Fibroblast of skin of right quadriceps (primary cell): ENCODE results near the gene NAALAD2.
"Not testable (repeated sequence)": the region's sequence is repeated elsewhere in the genome, so short reads cannot be mapped to it uniquely, and the experiment has no call there.

ENCODE experiments used
- DNase-seq: peaks from one replicate; pipeline ENCODE4 v3.0.0-alpha.2; 2013

NAALAD2 gene

GRCh38 chr11:90134478-90135003 is at the start of gene NAALAD2:
Gene NAALAD2 (plus strand): TSS chr11:90134663. CDS start chr11:90134759, 96 bp downstream.
- peak; percentile 46 for DNase-seq

- not testable (repeated sequence) for DNase-seq
Observed at GRCh38 chr11:90085650-90086049, 48.8 kb upstream of the NAALAD2 start, which contains the start of gene UBTFL1. Gene UBTFL1 (plus strand): TSS chr11:90085950. CDS start chr11:90085950, 0 bp downstream.

- DNase-seq: not testable (repeated sequence)
Observed at GRCh38 chr11:90088731-90089130, 45.7 kb upstream of the NAALAD2 start.

- not testable (repeated sequence) for DNase-seq
Observed at GRCh38 chr11:90095230-90095924, 39.1 kb upstream of the NAALAD2 start.

- DNase-seq: not testable (repeated sequence)
Observed at GRCh38 chr11:90098261-90098660, 36.2 kb upstream of the NAALAD2 start.

- no peak for DNase-seq
Observed at GRCh38 chr11:90100431-90100830, 34.0 kb upstream of the NAALAD2 start.

GRCh38 chr11:90113541-90113940 is 20.9 kb upstream of the NAALAD2 start:
- DNase-seq: no peak

GRCh38 chr11:90120191-90120590 is 14.3 kb upstream of the NAALAD2 start:
- no peak for DNase-seq

- no peak for DNase-seq
Observed at GRCh38 chr11:90124371-90124770, 10.1 kb upstream of the NAALAD2 start.

- DNase-seq: no peak
Observed at GRCh38 chr11:90124946-90125345, 9.5 kb upstream of the NAALAD2 start.

- DNase-seq: no peak
Observed at GRCh38 chr11:90133560-90134477, 644 bp upstream of the NAALAD2 start.

- DNase-seq: no peak
Observed at GRCh38 chr11:90135016-90135415, 553 bp downstream of the NAALAD2 start.

- no peak for DNase-seq
Observed at GRCh38 chr11:90148900-90149299, 14.4 kb downstream of the NAALAD2 start.

GRCh38 chr11:90166982-90167573 is 32.6 kb downstream of the NAALAD2 start:
- DNase-seq: not testable (repeated sequence)

GRCh38 chr11:90167704-90168103 is 33.2 kb downstream of the NAALAD2 start:
- not testable (repeated sequence) for DNase-seq

- no peak for DNase-seq
Observed at GRCh38 chr11:90168571-90168970, 34.1 kb downstream of the NAALAD2 start.

- no peak for DNase-seq
Observed at GRCh38 chr11:90171359-90171758, 36.9 kb downstream of the NAALAD2 start.

- no peak for DNase-seq
Observed at GRCh38 chr11:90176069-90176468, 41.6 kb downstream of the NAALAD2 start.

- no peak for DNase-seq
Observed at GRCh38 chr11:90178751-90179150, 44.3 kb downstream of the NAALAD2 start.

- DNase-seq: no peak
Observed at GRCh38 chr11:90179923-90180322, 45.5 kb downstream of the NAALAD2 start.

GRCh38 chr11:90187839-90188238 is 53.4 kb downstream of the NAALAD2 start:
- no peak for DNase-seq

GRCh38 chr11:90189011-90189410 is 54.5 kb downstream of the NAALAD2 start:
- no peak for DNase-seq
